Lower lobe of right lung (tissue), 2 donors: ENCODE measurements around the gene MPPED2. TPM values are rescaled to one million over a fixed set of nuclear protein-coding genes. Genes with fewer than 3 reads are reported as not detected.

Experiments
- ATAC-seq, 2 donors: fragments of 200-7000 bp; cut with Tn5 transposase; one replicate each; pipeline ENCODE4 v1.9.1; 2020 to 2022; ENCODE audit warnings: mild to moderate bottlenecking in 2 of 2, moderate library complexity in 2 of 2
- DNase-seq: peaks from one replicate; pipeline ENCODE4 v3.0.0-alpha.2; 2020
- H3K27ac ChIP-seq: fragments of 200-600 bp; one replicate; pipeline ENCODE4 v1.8.0; 2022
- H3K27me3 ChIP-seq: fragments of 200-600 bp; one replicate; pipeline ENCODE4 v1.8.0; 2022; ENCODE audit warnings: low read depth
- H3K36me3 ChIP-seq: fragments of 200-600 bp; one replicate; pipeline ENCODE4 v1.8.0; 2022; ENCODE audit warnings: mild to moderate bottlenecking
- H3K4me1 ChIP-seq: fragments of 200-600 bp; one replicate; pipeline ENCODE4 v1.8.0; 2022
- H3K4me3 ChIP-seq: fragments of 200-600 bp; one replicate; pipeline ENCODE4 v1.8.0; 2022; ENCODE audit warnings: mild to moderate bottlenecking
- H3K9me3 ChIP-seq: fragments of 200-600 bp; one replicate; pipeline ENCODE4 v1.8.0; 2022
- intact Hi-C: fragments of 100-400 bp; cut with DNase I; formaldehyde crosslinking; loops from one replicate; pipeline ENCODE4 v1.11.0; 2022
- total RNA-seq: library from RNA; stranded (reverse); fragmentation: NEBNext Ultra II Directional; extraction: Animal tissue kit (Norgen Biotek cat#: 25700); gene quantifications from one replicate; pipeline ENCODE4 v1.2.1, GENCODE V29; 2021
- TF ChIP-seq, protein P1 (sequence below): fragments of 200-600 bp; IDR thresholded peaks from one replicate; pipeline ENCODE4 v1.8.0; 2022; ENCODE audit warnings: antibody characterized with exemption, mild to moderate bottlenecking
- donor health status: DM: no; HTN: yes; CAD: no; lungs with severe emphysema.

Gene MPPED2
- total RNA-seq, 1 donor from 2014 or later, result 1.5 TPM

DNA sequence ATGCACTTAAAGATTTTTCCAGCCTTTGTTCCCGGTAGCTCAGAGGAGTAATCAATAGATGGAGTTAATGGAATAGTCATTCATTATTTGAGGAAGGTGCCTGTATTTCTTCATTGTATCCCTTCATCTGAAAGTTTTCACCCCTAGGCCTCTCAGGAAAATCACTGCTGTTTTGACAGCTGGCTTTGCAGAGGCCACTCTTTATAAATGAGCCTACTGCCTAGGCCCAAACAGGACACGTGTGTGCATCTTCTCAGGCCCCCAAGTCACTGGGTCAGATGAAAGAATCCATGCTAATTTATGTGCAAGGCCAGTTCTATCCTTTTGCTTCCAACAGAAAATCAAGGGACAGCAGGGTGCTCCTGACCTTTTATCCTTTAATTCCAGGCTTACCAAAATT lies 76.8 kb downstream of the MPPED2 start:
- H3K9me3 ChIP-seq, result no peaks in the 10 kb centered on the region
- DNase-seq (no peak), ATAC-seq (no peak)
- TF ChIP-seq, protein P1, sequence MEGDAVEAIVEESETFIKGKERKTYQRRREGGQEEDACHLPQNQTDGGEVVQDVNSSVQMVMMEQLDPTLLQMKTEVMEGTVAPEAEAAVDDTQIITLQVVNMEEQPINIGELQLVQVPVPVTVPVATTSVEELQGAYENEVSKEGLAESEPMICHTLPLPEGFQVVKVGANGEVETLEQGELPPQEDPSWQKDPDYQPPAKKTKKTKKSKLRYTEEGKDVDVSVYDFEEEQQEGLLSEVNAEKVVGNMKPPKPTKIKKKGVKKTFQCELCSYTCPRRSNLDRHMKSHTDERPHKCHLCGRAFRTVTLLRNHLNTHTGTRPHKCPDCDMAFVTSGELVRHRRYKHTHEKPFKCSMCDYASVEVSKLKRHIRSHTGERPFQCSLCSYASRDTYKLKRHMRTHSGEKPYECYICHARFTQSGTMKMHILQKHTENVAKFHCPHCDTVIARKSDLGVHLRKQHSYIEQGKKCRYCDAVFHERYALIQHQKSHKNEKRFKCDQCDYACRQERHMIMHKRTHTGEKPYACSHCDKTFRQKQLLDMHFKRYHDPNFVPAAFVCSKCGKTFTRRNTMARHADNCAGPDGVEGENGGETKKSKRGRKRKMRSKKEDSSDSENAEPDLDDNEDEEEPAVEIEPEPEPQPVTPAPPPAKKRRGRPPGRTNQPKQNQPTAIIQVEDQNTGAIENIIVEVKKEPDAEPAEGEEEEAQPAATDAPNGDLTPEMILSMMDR, result no peak
- no peak overlapping the region for H3K27ac ChIP-seq
- no peak overlapping the region for H3K4me3 ChIP-seq
- H3K27me3 ChIP-seq, result no peaks in the 10 kb centered on the region
- intact Hi-C loops, result no loop called here
- H3K4me1 ChIP-seq, result no peaks in the 10 kb centered on the region
- H3K36me3 ChIP-seq, result no peaks in the 10 kb centered on the region

DNA sequence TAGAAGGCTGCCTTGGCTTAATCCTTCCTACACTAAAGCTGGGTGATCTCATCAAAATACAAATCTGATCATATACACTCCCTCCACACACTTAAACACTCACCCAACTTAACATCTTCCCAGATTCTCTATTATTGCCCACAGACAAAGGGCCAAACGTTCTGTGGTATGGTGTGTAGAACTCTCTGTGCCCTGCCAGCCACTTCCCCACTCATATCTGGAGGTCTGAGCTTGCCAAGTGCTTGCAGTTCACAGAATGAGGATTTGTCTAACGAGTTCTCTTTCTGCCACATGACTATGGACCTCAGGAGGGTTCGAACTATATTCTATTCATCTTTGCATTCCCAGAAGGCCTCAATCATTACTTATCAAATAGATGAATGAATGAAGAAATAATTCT lies 77.6 kb downstream of the MPPED2 start:
- TF ChIP-seq, protein P1, result no peak
- intact Hi-C loops, result no loop called here
- ATAC-seq, result no peak

DNA sequence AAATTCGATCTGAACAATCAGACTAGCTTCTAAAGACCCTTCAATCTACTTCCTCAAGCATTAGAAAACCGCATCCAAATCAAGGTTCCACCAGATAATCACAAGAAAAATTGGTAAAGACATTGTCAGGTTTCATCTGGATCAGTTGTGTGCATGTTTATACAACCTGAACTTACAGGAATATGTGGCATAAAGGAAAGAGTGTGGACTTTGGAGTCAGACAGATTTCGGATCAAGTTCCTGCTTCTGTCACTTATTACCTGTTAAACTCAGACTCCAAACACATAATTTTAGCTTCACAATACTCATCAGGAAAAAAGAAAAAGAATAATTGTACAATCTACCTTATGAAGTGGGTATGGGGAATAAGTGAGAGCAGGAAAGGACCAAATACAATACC lies 80.5 kb downstream of the MPPED2 start:
- Histone ChIP-seq H3K9me3 (no peaks in the 10 kb centered on the region), H3K27ac (no peak overlapping the region), H3K27me3 (no peaks in the 10 kb centered on the region), H3K4me1 (no peaks in the 10 kb centered on the region), H3K36me3 (no peaks in the 10 kb centered on the region), H3K4me3 (no peak overlapping the region)
- TF ChIP-seq, protein P1, result no peak
- intact Hi-C loops, result no loop called here
- DNase-seq (no peak), ATAC-seq (no peak)

More for the DNA sequence above, 77.6 kb downstream of the MPPED2 start:
- Histone ChIP-seq H3K4me3 (no peak overlapping the region), H3K36me3 (no peaks in the 10 kb centered on the region), H3K4me1 (no peaks in the 10 kb centered on the region), H3K9me3 (no peaks in the 10 kb centered on the region), H3K27me3 (no peaks in the 10 kb centered on the region), H3K27ac (no peak overlapping the region)
- no peak for DNase-seq

DNA sequence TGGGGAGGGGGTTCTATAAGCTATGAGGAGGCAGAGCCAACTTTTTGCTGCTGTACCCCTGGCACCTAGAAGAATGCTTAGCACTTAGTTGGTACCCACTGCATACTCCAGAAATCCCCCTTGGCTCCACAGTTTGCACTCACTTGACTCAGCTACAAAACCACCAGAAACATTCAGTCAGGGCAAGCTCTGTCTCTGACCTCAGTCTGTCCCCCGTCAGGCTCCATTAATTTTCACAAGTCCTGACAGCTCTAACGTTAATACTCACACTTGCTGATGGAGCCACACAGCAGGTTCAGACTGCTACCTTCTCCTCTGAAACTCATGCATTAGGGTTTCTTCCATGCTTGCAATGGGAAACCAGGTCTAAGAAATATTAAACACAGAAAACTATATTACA lies 81.7 kb downstream of the MPPED2 start:
- no peak overlapping the region for H3K27ac ChIP-seq
- TF ChIP-seq, protein P1, result no peak
- H3K36me3 ChIP-seq, result no peaks in the 10 kb centered on the region
- H3K4me1 ChIP-seq, result no peaks in the 10 kb centered on the region
- DNase-seq, result no peak
- intact Hi-C loops, result no loop called here
- H3K4me3 ChIP-seq, result no peak overlapping the region
- no peaks in the 10 kb centered on the region for H3K9me3 ChIP-seq
- H3K27me3 ChIP-seq, result no peaks in the 10 kb centered on the region
- ATAC-seq, result no peak

DNA sequence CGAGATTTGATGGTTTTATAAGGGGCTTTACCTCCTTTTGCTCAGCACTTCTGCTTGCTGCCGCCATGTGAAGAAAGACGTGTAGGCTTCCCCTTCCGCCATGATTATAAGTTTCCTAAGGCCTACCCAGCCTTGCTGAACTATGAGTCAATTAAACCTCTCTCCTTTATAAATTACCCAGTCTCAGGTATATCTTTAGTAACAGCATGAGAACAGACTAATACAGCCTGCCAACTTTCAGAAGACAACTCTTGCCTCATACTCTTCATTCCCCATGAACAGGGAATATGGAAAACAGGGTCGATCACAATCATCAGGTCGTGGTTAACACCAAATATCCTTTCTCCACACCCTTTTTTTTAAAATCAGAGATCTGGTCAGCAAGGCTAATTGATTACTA lies 83.0 kb downstream of the MPPED2 start:
- DNase-seq (no peak), ATAC-seq (no peak)
- Histone ChIP-seq H3K4me1 (no peaks in the 10 kb centered on the region), H3K27me3 (no peaks in the 10 kb centered on the region), H3K4me3 (no peak overlapping the region), H3K9me3 (no peaks in the 10 kb centered on the region), H3K36me3 (no peaks in the 10 kb centered on the region), H3K27ac (no peak overlapping the region)
- TF ChIP-seq, protein P1, result no peak
- intact Hi-C loops, result no loop called here

DNA sequence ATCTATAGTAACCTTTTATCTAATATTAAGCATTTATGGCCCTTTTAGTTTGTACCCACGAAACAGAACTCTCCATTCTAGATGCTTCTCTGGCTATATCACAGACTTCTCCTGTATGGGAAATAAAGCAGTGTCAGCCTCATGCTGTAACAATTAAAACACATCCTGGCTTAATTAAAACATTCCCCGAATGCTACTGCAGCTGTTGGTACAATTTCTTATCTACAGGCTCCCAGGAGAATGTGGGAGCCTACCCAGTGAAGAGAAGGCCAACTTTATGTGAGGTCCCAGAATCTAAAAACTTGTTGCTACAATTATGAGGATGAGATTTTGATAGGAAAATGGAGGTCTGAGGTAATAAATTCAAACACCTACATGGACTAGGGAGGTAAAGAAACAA lies 83.8 kb downstream of the MPPED2 start:
- TF ChIP-seq, protein P1, result no peak
- DNase-seq, result no peak
- Histone ChIP-seq H3K27me3 (no peaks in the 10 kb centered on the region), H3K27ac (no peak overlapping the region), H3K9me3 (no peaks in the 10 kb centered on the region), H3K4me1 (no peaks in the 10 kb centered on the region), H3K4me3 (no peak overlapping the region), H3K36me3 (no peaks in the 10 kb centered on the region)
- intact Hi-C loops, result no loop called here
- ATAC-seq, result no peak
